ENCODE measurements around the gene HEATR5A.
"Not testable (repeated sequence)": the region's sequence is repeated elsewhere in the genome, so short reads cannot be mapped to it uniquely, and the experiment has no call there.

Gene HEATR5A

GRCh38 chr14:31400031-31400638 is 20.2 kb downstream of the HEATR5A start:
- Mint-ChIP-seq H3K27me3 (no peaks in the 10 kb centered on the region), H3K27ac (ENCODE audit: low read depth) (no peak overlapping the region), H3K4me3 (no peak overlapping the region), H3K36me3 (ENCODE audit: insufficient read depth) (peaks cover 9% of the 10 kb centered on the region), H3K4me1 (peaks cover 9% of the 10 kb centered on the region), H3K9me3 (no peaks in the 10 kb centered on the region)
- DNase-seq (ENCODE audit: low spot score in 2 of 2) (no peak), ATAC-seq (replicated peaks; ENCODE audit: extremely low read depth, poor library complexity, severe bottlenecking) (no peak)

DNA sequence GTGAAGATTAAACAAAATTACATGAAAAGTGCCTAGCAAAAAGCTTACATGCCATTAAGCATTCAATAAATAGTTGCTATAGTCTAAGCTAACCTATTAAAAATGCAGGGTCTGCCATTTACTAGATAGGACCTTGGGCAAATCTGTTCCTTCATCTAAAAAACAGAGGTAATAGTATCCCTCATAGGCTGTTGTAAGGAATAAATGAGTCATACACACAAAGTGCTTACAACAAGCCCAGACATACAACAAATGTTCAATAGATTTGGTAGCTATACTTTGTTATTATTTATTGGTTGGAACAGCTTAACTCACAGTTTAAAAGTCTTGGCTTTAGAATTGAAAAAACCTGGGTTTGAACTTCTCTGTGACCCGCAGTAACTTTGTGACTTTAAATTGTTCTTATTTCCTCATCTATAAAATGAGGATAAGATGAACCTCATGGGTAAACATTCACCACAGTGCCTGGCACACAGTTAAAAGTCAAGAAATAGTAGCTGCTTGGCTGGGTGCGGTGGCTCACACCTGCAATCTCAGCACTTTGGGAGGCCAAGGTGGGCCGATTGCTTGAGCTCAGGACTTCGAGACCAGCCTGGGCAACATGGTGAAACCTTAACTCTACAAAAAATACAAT is 24.7 kb downstream of the HEATR5A start:
- ATAC-seq (replicated peaks; ENCODE audit: extremely low read depth, poor library complexity, severe bottlenecking) (no peak), DNase-seq (ENCODE audit: low spot score in 2 of 2) (no peak)
- Mint-ChIP-seq H3K27ac (ENCODE audit: low read depth) (no peak overlapping the region), H3K27me3 (no peaks in the 10 kb centered on the region), H3K4me1 (peaks cover 5% of the 10 kb centered on the region), H3K36me3 (ENCODE audit: insufficient read depth) (peaks cover 12% of the 10 kb centered on the region), H3K9me3 (no peaks in the 10 kb centered on the region), H3K4me3 (no peak overlapping the region)

GRCh38 chr14:31395119-31395518 is 25.2 kb downstream of the HEATR5A start:
- Mint-ChIP-seq H3K27me3 (no peaks in the 10 kb centered on the region), H3K27ac (ENCODE audit: low read depth) (no peak overlapping the region), H3K4me1 (peaks cover 2% of the 10 kb centered on the region), H3K9me3 (no peaks in the 10 kb centered on the region), H3K4me3 (no peak overlapping the region), H3K36me3 (ENCODE audit: insufficient read depth) (peaks cover 10% of the 10 kb centered on the region)
- DNase-seq (ENCODE audit: low spot score in 2 of 2), result no peak
- ATAC-seq (replicated peaks; ENCODE audit: extremely low read depth, poor library complexity, severe bottlenecking), result no peak

GRCh38 chr14:31391977-31392503 is 28.3 kb downstream of the HEATR5A start:
- Mint-ChIP-seq H3K36me3 (ENCODE audit: insufficient read depth) (peaks cover 5% of the 10 kb centered on the region), H3K4me3 (no peak overlapping the region), H3K27ac (ENCODE audit: low read depth) (no peak overlapping the region), H3K9me3 (no peaks in the 10 kb centered on the region), H3K27me3 (no peaks in the 10 kb centered on the region), H3K4me1 (no peaks in the 10 kb centered on the region)
- DNase-seq (ENCODE audit: low spot score in 2 of 2) (no peak), ATAC-seq (replicated peaks; ENCODE audit: extremely low read depth, poor library complexity, severe bottlenecking) (no peak)

GRCh38 chr14:31391473-31391872 is 28.9 kb downstream of the HEATR5A start:
- Mint-ChIP-seq H3K4me1 (no peaks in the 10 kb centered on the region), H3K9me3 (no peaks in the 10 kb centered on the region), H3K36me3 (ENCODE audit: insufficient read depth) (peaks cover 7% of the 10 kb centered on the region), H3K27me3 (no peaks in the 10 kb centered on the region), H3K4me3 (no peak overlapping the region), H3K27ac (ENCODE audit: low read depth) (no peak overlapping the region)
- ATAC-seq (replicated peaks; ENCODE audit: extremely low read depth, poor library complexity, severe bottlenecking), result no peak
- DNase-seq (ENCODE audit: low spot score in 2 of 2), result no peak

- ATAC-seq (replicated peaks; ENCODE audit: extremely low read depth, poor library complexity, severe bottlenecking), result no peak
- H3K4me1 Mint-ChIP-seq, result no peaks in the 10 kb centered on the region
- H3K27ac Mint-ChIP-seq (ENCODE audit: low read depth), result no peak overlapping the region
These were observed 30.4 kb downstream of the HEATR5A start for GRCh38 chr14:31389946-31390345.

GRCh38 chr14:31388687-31389413 is 31.5 kb downstream of the HEATR5A start:
- no peaks in the 10 kb centered on the region for H3K4me1 Mint-ChIP-seq
- no peaks in the 10 kb centered on the region for H3K9me3 Mint-ChIP-seq
- H3K27ac Mint-ChIP-seq (ENCODE audit: low read depth), result no peak overlapping the region
- H3K4me3 Mint-ChIP-seq, result no peak overlapping the region
- DNase-seq (ENCODE audit: low spot score in 2 of 2) (no peak), ATAC-seq (replicated peaks; ENCODE audit: extremely low read depth, poor library complexity, severe bottlenecking) (no peak)
- H3K36me3 Mint-ChIP-seq (ENCODE audit: insufficient read depth), result peaks cover 7% of the 10 kb centered on the region
- no peaks in the 10 kb centered on the region for H3K27me3 Mint-ChIP-seq

More at GRCh38 chr14:31389946-31390345, 30.4 kb downstream of the HEATR5A start:
- no peaks in the 10 kb centered on the region for H3K9me3 Mint-ChIP-seq
- H3K4me3 Mint-ChIP-seq, result no peak overlapping the region
- no peak for DNase-seq (ENCODE audit: low spot score in 2 of 2)
- peaks cover 7% of the 10 kb centered on the region for H3K36me3 Mint-ChIP-seq (ENCODE audit: insufficient read depth)
- H3K27me3 Mint-ChIP-seq, result no peaks in the 10 kb centered on the region

- Mint-ChIP-seq H3K4me3 (no peak overlapping the region), H3K4me1 (no peaks in the 10 kb centered on the region), H3K9me3 (no peaks in the 10 kb centered on the region), H3K27ac (ENCODE audit: low read depth) (no peak overlapping the region), H3K36me3 (ENCODE audit: insufficient read depth) (peaks cover 3% of the 10 kb centered on the region), H3K27me3 (no peaks in the 10 kb centered on the region)
- no peak for DNase-seq (ENCODE audit: low spot score in 2 of 2)
- ATAC-seq (replicated peaks; ENCODE audit: extremely low read depth, poor library complexity, severe bottlenecking), result no peak
These were observed 33.3 kb downstream of the HEATR5A start for GRCh38 chr14:31387091-31387490.

- no peak for DNase-seq (ENCODE audit: low spot score in 2 of 2)
- H3K27me3 Mint-ChIP-seq, result no peaks in the 10 kb centered on the region
- H3K4me1 Mint-ChIP-seq, result no peaks in the 10 kb centered on the region
- H3K9me3 Mint-ChIP-seq, result no peaks in the 10 kb centered on the region
- peaks cover 7% of the 10 kb centered on the region for H3K36me3 Mint-ChIP-seq (ENCODE audit: insufficient read depth)
- no peak overlapping the region for H3K4me3 Mint-ChIP-seq
- ATAC-seq (replicated peaks; ENCODE audit: extremely low read depth, poor library complexity, severe bottlenecking), result no peak
- no peak overlapping the region for H3K27ac Mint-ChIP-seq (ENCODE audit: low read depth)
These were observed 34.1 kb downstream of the HEATR5A start for GRCh38 chr14:31386271-31386670.

DNA sequence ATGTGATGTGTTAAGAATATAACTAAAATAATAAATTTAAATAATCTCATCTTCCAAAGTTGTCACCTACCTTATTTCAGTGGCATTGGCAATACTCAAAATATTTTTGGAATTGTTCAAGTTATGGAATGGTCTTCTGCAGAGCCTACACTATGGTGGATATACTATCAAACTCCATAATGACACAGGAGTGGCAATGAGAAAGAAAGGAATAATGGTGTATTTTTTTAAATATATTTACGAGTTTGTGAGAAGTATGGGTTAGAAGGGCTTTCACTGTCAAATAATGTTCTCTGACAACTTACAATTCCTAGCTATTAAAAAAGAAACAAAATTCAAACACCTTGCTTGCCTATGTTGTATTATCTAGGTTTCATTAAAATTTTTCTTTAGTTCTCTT is 38.1 kb downstream of the HEATR5A start:
- no peaks in the 10 kb centered on the region for H3K27me3 Mint-ChIP-seq
- peaks cover 7% of the 10 kb centered on the region for H3K4me1 Mint-ChIP-seq
- no peak overlapping the region for H3K4me3 Mint-ChIP-seq
- no peak for DNase-seq (ENCODE audit: low spot score in 2 of 2)
- no peaks in the 10 kb centered on the region for H3K9me3 Mint-ChIP-seq
- no peak overlapping the region for H3K27ac Mint-ChIP-seq (ENCODE audit: low read depth)
- no peak for ATAC-seq (replicated peaks; ENCODE audit: extremely low read depth, poor library complexity, severe bottlenecking)
- peaks cover 17% of the 10 kb centered on the region for H3K36me3 Mint-ChIP-seq (ENCODE audit: insufficient read depth)

DNA sequence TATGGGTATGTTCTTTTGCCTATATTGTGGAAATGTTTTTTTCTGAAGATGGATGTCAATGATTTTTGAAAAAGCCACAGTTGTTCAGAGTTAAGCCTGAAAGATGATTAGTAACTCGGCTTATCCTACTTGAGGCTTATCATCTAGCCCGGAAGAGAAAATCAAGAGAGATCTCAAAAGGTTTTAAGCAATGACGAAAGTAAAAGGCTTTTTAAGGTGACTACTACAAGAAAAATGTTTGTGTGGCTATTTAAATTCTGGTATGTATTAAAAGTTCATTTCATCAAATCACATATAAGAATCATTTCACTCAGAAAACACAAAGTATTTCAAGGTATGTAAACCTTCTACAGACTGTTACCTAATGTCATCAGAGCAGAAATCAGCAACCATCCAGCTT is 40.2 kb downstream of the HEATR5A start:
- ATAC-seq (replicated peaks; ENCODE audit: extremely low read depth, poor library complexity, severe bottlenecking) (no peak), DNase-seq (ENCODE audit: low spot score in 2 of 2) (no peak)
- Mint-ChIP-seq H3K4me3 (no peak overlapping the region), H3K4me1 (peaks cover 7% of the 10 kb centered on the region), H3K27ac (ENCODE audit: low read depth) (no peak overlapping the region), H3K9me3 (no peaks in the 10 kb centered on the region), H3K27me3 (no peaks in the 10 kb centered on the region), H3K36me3 (ENCODE audit: insufficient read depth) (peaks cover 14% of the 10 kb centered on the region)

DNA sequence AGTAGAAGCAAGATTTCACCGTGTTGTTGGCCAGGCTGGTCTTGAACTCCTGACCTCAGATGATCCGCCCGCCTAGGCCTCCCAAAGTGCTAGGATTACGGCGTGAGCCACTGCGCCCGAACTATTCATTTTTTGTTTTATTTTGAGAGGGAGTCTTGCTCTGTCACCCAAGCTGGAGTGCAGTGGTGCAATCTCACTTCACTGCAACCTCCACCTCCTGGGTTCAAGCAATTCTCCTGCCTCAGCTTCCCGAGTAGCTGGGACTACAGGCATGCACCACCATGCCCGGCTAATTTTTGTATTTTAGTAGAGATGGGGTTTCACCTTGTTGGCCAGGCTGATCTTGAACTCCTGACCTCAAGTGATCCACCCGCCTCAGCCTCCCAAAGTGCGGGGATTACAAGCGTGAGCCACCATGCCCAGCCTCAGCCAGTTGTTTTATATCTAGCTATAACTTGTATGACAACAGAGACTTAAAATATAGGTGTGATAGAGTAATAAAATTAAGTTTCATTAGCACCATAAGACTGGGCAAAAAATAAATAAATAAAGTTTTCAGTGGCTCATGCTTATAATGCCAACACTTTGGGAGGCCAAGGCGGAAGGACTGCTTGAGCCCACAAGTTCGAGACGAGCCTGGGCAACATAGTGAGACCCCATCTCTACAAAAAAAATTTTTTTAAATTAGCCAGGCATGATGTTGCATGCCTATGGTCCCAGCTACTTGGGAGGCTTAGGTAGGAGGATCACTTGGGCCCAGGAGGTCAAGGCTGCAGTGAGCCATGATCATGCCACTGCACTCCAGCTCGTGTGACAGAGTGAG is 41.0 kb downstream of the HEATR5A start:
- DNase-seq (ENCODE audit: low spot score in 2 of 2); H3K27me3 Mint-ChIP-seq; H3K9me3 Mint-ChIP-seq; ATAC-seq (replicated peaks; ENCODE audit: extremely low read depth, poor library complexity, severe bottlenecking); H3K4me1 Mint-ChIP-seq; H3K4me3 Mint-ChIP-seq; H3K27ac Mint-ChIP-seq (ENCODE audit: low read depth): not testable (repeated sequence)
- peaks cover 16% of the 10 kb centered on the region for H3K36me3 Mint-ChIP-seq (ENCODE audit: insufficient read depth)

All from central memory CD8-positive, alpha-beta T cell (primary cell).